ENCODE results near the gene TMEM184B.

- TF ChIP-seq ZNF274 (IDR thresholded peaks at IDR 0.05; ENCODE audit: borderline replicate concordance, extremely low read depth, low read length) (no peak), TAF7 (optimal IDR thresholded peaks at IDR 0.05; ENCODE audit: borderline replicate concordance, low read depth, low read length) (no peak), TAF1 (IDR thresholded peaks at IDR 0.05; ENCODE audit: low read depth, low read length) (no peak)
Observed at GRCh38 chr22:38235240-38235850, 37.5 kb downstream of the TMEM184B start.
